ENCODE results near the gene ACVRL1. TPM values are rescaled to one million over a fixed set of nuclear protein-coding genes. Genes with fewer than 3 reads are reported as not detected.

The ACVRL1 gene
- total and polyA plus RNA-seq, 7 donors, result 10.8 to 40.8 (median 24.1) TPM

DNA sequence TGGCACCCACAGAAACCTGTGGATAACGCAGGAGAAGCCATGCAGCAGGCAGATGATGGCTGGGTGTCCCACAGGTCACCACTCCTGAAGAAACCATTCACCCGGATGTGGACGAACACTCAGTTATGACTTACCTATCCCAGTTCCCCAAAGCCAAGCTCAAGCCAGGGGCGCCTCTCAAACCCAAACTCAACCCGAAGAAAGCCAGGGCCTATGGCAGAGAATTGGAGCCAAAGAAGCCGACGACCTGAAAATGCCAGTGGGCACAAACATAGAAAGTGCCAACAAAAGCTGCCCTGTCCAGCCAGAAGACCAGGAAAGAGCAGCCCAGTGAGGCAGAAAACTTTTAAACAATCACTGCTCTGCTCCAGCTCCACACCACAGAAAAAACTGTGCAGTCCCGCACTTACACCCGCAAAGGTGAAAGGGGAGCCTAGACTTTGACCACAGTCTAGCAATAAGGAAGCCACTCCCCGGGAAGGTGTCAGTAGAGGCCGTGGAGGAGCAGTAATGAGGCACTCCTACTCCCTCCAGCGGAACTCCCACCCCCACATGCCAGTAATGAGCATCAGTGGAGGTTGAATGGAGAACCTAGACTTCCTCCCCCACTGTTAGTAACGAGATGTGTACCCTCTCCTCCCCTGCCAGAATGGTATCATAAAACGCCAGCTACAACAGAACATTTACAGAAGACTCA is 6.0 kb upstream of the ACVRL1 start:
- intact Hi-C loops (cut with DNase I), result no loop called here
- whole genome bisulfite sequencing, 3 donors, result 78 to 84% (median 81%) methylated on average over 14 of the region's 14 CpGs

DNA sequence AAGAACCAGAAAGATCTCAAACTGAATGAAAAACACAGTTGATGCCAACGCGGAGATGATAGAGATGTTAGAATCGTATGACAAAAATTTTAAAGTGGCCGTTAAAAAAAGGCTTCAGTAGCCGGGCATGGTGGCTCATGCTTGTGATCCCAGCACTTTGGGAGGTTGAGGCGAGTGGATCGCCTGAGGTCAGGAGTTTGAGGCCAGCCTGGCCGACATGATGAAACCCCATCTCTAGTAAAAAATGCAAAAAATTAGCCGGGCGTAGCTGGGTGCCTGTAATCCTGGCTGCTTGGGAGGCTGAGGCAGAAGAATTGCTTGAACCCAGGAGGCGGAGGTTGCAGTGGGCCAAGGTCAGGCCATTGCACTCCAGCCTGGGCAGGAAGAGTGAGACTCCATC is 5.4 kb upstream of the ACVRL1 start:
- 92 to 95% (median 93%) methylated on average over 11 of the region's 11 CpGs for WGBS, 3 donors
- TF ChIP-seq, protein P1, sequence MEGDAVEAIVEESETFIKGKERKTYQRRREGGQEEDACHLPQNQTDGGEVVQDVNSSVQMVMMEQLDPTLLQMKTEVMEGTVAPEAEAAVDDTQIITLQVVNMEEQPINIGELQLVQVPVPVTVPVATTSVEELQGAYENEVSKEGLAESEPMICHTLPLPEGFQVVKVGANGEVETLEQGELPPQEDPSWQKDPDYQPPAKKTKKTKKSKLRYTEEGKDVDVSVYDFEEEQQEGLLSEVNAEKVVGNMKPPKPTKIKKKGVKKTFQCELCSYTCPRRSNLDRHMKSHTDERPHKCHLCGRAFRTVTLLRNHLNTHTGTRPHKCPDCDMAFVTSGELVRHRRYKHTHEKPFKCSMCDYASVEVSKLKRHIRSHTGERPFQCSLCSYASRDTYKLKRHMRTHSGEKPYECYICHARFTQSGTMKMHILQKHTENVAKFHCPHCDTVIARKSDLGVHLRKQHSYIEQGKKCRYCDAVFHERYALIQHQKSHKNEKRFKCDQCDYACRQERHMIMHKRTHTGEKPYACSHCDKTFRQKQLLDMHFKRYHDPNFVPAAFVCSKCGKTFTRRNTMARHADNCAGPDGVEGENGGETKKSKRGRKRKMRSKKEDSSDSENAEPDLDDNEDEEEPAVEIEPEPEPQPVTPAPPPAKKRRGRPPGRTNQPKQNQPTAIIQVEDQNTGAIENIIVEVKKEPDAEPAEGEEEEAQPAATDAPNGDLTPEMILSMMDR (IDR thresholded peaks at IDR 0.05), result no peak
- ATAC-seq (no peak), DNase-seq (no peak)
- Histone ChIP-seq H3K36me3 (ENCODE audit: insufficient read depth in 1 of 2, low read depth in 1 of 2) (no peaks in the 10 kb centered on the region), H3K9me3 (no peaks in the 10 kb centered on the region), H3K4me1 (no peaks in the 10 kb centered on the region), H3K27ac (no peak overlapping the region), H3K27me3 (ENCODE audit: insufficient read depth in 3 of 3, low read length in 2 of 3) (peaks cover 0 to 9% (median 2%) of the 10 kb centered on the region in 3 donors), H3K4me3 (no peak overlapping the region)
- intact Hi-C loops (cut with DNase I), result no loop called here

More for the DNA sequence above, 6.0 kb upstream of the ACVRL1 start:
- DNase-seq, result no peak
- Histone ChIP-seq H3K27ac (no peak overlapping the region), H3K36me3 (ENCODE audit: insufficient read depth in 1 of 2, low read depth in 1 of 2) (no peaks in the 10 kb centered on the region), H3K27me3 (ENCODE audit: insufficient read depth in 3 of 3, low read length in 2 of 3) (peaks cover 0 to 3% (median 0%) of the 10 kb centered on the region in 3 donors), H3K4me1 (no peaks in the 10 kb centered on the region), H3K9me3 (no peaks in the 10 kb centered on the region), H3K4me3 (no peak overlapping the region)
- TF ChIP-seq, protein P1 (IDR thresholded peaks at IDR 0.05), result no peak
- no peak for ATAC-seq

DNA sequence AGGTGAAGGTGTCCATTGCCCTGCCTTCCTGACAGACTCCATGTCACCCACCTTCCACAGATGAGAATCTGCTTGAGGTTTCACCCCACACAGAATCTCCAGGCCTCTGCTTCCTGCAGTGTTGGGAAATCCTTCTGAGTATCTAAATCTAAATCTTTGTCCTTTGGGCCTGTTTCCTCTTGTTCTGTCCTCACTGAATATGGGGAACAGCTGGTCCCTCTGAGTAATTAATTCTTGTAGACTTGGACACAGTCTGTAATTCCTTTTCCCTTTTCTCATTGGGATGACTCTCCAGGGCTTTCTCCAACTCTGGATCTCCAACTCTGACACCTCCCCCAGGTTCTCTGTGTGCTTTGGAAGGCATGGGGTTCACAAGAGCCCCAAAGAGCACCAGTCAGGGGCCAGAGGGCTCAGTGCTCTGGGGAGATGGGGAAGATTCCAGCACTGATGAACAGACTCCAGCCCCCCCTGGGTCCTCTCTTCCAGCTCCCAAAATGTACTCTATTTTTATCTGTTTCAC is 2.3 kb upstream of the ACVRL1 start:
- Histone ChIP-seq H3K4me3 (peak overlapping the region; percentile 29), H3K27ac (peak overlapping the region; percentile 73), H3K36me3 (ENCODE audit: insufficient read depth in 1 of 2, low read depth in 1 of 2) (no peaks in the 10 kb centered on the region), H3K4me1 (no peaks in the 10 kb centered on the region), H3K27me3 (ENCODE audit: insufficient read depth in 3 of 3, low read length in 2 of 3) (peaks cover 0 to 24% (median 9%) of the 10 kb centered on the region in 3 donors), H3K9me3 (no peaks in the 10 kb centered on the region)
- intact Hi-C loops (cut with DNase I), result no loop called here
- TF ChIP-seq, protein P1 (IDR thresholded peaks at IDR 0.05), result no peak
- DNase-seq (peak; percentile 36 to 70), ATAC-seq (peak; percentile 36 to 68 (median 63))

DNA sequence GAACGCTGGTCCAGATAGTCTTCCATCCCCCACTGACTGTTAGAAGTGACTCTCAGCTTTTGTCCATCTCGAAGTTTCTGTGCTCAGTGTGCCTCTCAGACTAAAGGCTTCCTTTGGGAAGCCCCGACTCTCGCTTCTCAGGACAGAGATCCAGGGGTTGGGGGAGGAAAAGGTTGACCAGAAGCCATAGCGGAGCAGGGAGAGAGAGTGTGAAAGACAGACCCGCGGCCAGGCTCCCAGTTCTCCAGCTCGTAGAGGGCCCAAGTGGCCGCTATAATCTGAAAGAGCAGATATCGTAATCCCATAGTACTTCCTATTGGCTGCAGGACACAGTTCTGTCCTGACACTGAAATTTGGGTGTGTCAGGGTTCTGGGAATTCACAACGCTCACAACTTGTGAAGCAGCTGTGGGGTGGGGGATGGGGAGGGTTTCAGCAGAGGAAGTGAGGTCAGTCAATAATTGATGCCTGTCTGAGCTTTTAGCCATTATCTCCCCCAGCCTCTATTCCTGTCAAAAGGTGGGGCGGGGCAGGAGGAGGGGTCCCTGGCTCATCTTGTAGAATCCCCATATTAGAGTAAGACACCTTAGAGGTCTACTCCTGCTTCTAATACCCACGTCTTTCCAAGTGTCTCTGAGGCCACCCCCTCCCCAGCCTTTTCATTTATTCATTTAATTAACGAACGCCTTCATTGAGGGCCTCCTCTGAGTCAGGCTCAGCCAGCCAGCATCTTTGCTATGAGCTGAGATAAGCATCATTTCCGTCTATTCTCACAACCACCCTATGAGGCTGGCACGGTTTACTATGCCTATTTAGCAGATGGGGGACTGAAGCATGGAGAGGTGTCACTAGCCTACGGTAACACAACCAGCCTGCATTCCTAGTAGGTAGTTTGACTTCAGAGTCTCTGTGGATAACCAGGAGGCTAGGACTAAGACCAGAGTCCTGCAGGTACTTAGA is 1.6 kb upstream of the ACVRL1 start:
- intact Hi-C loops (cut with DNase I), result no loop called here
- ATAC-seq (peak; percentile 58 to 80 (median 66)), DNase-seq (peak; percentile 84 to 88)
- Histone ChIP-seq H3K4me3 (peak overlapping the region; percentile 70), H3K27ac (peak overlapping the region; percentile 73), H3K36me3 (ENCODE audit: insufficient read depth in 1 of 2, low read depth in 1 of 2) (no peaks in the 10 kb centered on the region), H3K27me3 (ENCODE audit: insufficient read depth in 3 of 3, low read length in 2 of 3) (peaks cover 0 to 24% (median 9%) of the 10 kb centered on the region in 3 donors), H3K9me3 (no peaks in the 10 kb centered on the region), H3K4me1 (no peaks in the 10 kb centered on the region)
- 34 to 37% (median 35%) methylated on average over 18 of the region's 18 CpGs for WGBS, 3 donors
- TF ChIP-seq, protein P1 (IDR thresholded peaks at IDR 0.05), result no peak
